Regular cardiac myocyte (primary cell): ENCODE results near the gene RGPD6. TPM values are rescaled to one million over a fixed set of nuclear protein-coding genes. Genes with fewer than 3 reads are reported as not detected.

Experiments used
- total RNA-seq: library from RNA; depleted of rRNA; stranded (reverse); fragments of >200 nt; gene quantifications from 2 replicates; pipeline ENCODE4 v1.2.3, GENCODE V29; 2014

The RGPD6 gene
- total RNA-seq: 39.5 and 40.5 TPM in 2 replicates

GRCh38 chr2:110576763-110577416 lies at the start of gene RGPD6:
Gene RGPD6 (minus strand): TSS chr2:110577222. CDS start chr2:110577024, 198 bp downstream.

GRCh38 chr2:110472171-110473058 lies 104.6 kb downstream of the RGPD6 start, which contains the start of gene LIMS4:
Gene LIMS4 (minus strand): TSS chr2:110472816. CDS start chr2:110472778, 38 bp downstream.

Other genes with a start within 250 kb of the RGPD6 start
- 8.1 and 14.1 TPM in 2 replicates for gene LIMS4, start 104.4 kb downstream of the RGPD6 start, total RNA-seq
- 6.5 and 49.5 TPM in 2 replicates for gene BUB1, start 100.8 kb upstream of the RGPD6 start, total RNA-seq
- gene ACOXL, start 155.4 kb upstream of the RGPD6 start, total RNA-seq: under 0.01 TPM in 1 of 2 replicates, not detected in the other